H1 (cell line): Measurements from ENCODE around the gene SENP1. TPM values are rescaled to one million over a fixed set of nuclear protein-coding genes. Genes with fewer than 3 reads are reported as not detected.

Source experiments
- CTCF ChIA-PET: fragments of 300-600 bp; sonication (Branson Sonifier 250); formaldehyde crosslinking; loops from one replicate; lab custom pipeline; 2021; ENCODE audit not compliant: partially characterized antibody; lab: Charles Lee
- POLR2A ChIA-PET: fragments of 300-600 bp; sonication (Branson Sonifier 250); formaldehyde crosslinking; loops from one replicate; lab custom pipeline; 2021; ENCODE audit warnings: inconsistent platforms; ENCODE audit not compliant: partially characterized antibody; lab: Charles Lee
- DNase-seq, 2 experiments: peaks; one replicate each; pipeline versions ENCODE4 v3.0.0 to v3.0.0-alpha.2; 2010 to 2022; ENCODE audit warnings: low spot score in 2 of 2, low read depth in 1 of 2, mixed read lengths in 1 of 2
- FAIRE-seq: peaks from 2 replicates; lab custom pipeline; 2011; peaks lifted over from hg19 to GRCh38; lab: Jason Lieb, UNC
- H2AFZ ChIP-seq: 2 replicates; pipeline ENCODE4 v1.8.1; 2012; ENCODE audit warnings: low read length, inconsistent platforms
- H2AK5ac ChIP-seq: 2 replicates; pipeline ENCODE4 v1.6.1; 2013; ENCODE audit warnings: low read depth, low read length
- H2BK120ac ChIP-seq: replicated peaks from 2 replicates; pipeline ENCODE3; 2013; ENCODE audit warnings: low read depth, low read length, inconsistent platforms
- H2BK12ac ChIP-seq: 2 replicates; pipeline ENCODE4 v1.6.1; 2013; ENCODE audit warnings: low read depth, low read length
- H2BK15ac ChIP-seq: 2 replicates; pipeline ENCODE4 v1.6.1; 2013; ENCODE audit warnings: low read length
- H2BK20ac ChIP-seq: 2 replicates; pipeline ENCODE4 v1.6.1; 2013; ENCODE audit warnings: low read length
- H2BK5ac ChIP-seq: 2 replicates; pipeline ENCODE4 v1.6.1; 2013; ENCODE audit warnings: low read depth, low read length
- H3K14ac ChIP-seq: 2 replicates; pipeline ENCODE4 v1.6.1; 2013; ENCODE audit warnings: inconsistent platforms; ENCODE audit not compliant: insufficient read length
- H3K18ac ChIP-seq: 2 replicates; pipeline ENCODE4 v1.6.1; 2013; ENCODE audit warnings: low read length; ENCODE audit errors: extremely low read depth
- H3K23ac ChIP-seq: 2 replicates; pipeline ENCODE4 v1.6.1; 2013; ENCODE audit warnings: inconsistent platforms; ENCODE audit not compliant: insufficient read length
- H3K23me2 ChIP-seq: 2 replicates; pipeline ENCODE4 v1.6.1; 2013; ENCODE audit warnings: low read depth, low read length
- H3K27ac ChIP-seq: 2 replicates; pipeline ENCODE4 v1.6.1; 2011; ENCODE audit warnings: low read depth, low read length, inconsistent platforms
- H3K27me3 ChIP-seq, 4 experiments: replicated peaks in 1 of 4; 1 replicate in 1 of 4; 2 replicates in 3 of 4; pipeline versions ENCODE4 v1.6.1 to v1.8.1; 2011 to 2013; ENCODE audit warnings: low read length in 3 of 4, mild to moderate bottlenecking in 3 of 4, inconsistent platforms in 2 of 4, mixed read lengths in 2 of 4, moderate library complexity in 1 of 4; ENCODE audit not compliant: control insufficient read depth in 3 of 4, insufficient read depth in 3 of 4; ENCODE audit errors: extremely low read depth in 1 of 4
- H3K36me3 ChIP-seq, 4 experiments: 2 replicates each; pipeline versions ENCODE4 v1.6.1 to v1.8.1; 2011 to 2013; ENCODE audit warnings: mild to moderate bottlenecking in 4 of 4, low read length in 3 of 4, moderate library complexity in 2 of 4, control low read depth in 1 of 4, inconsistent platforms in 1 of 4; ENCODE audit not compliant: insufficient read depth in 4 of 4, control insufficient read depth in 2 of 4
- H3K4ac ChIP-seq: replicated peaks from 2 replicates; pipeline ENCODE3; 2013; ENCODE audit warnings: low read length, low read depth, mixed read lengths, inconsistent platforms; ENCODE audit not compliant: insufficient read length
- H3K4me1 ChIP-seq, 4 experiments: replicated peaks in 1 of 4; 1 replicate in 1 of 4; 2 replicates in 3 of 4; pipeline versions ENCODE4 v1.6.1 to v1.8.1; 2011 to 2013; ENCODE audit warnings: low read length in 3 of 4, inconsistent platforms in 2 of 4, mixed read lengths in 1 of 4; ENCODE audit not compliant: insufficient read depth in 4 of 4, control insufficient read depth in 3 of 4
- H3K4me2 ChIP-seq, 2 experiments: 2 replicates each; pipeline versions ENCODE4 v1.6.1 to v1.8.1; 2011 to 2013; ENCODE audit warnings: low read depth in 2 of 2, low read length in 2 of 2, control low read depth in 1 of 2, inconsistent platforms in 1 of 2, mild to moderate bottlenecking in 1 of 2; ENCODE audit not compliant: insufficient read depth in 1 of 2
- H3K4me3 ChIP-seq, 4 experiments: fragments of 200-600, 300-600 bp in 1 of 4; sonication (generic), shearing (Covaris generic), sonication (Bioruptor Twin) in 1 of 4; 2 replicates each; pipeline versions ENCODE4 v1.5.1 to v1.8.1; 2011 to 2016; ENCODE audit warnings: low read length in 4 of 4, low read depth in 3 of 4, control low read depth in 2 of 4, inconsistent platforms in 2 of 4, mild to moderate bottlenecking in 2 of 4, mixed read lengths in 1 of 4, moderate library complexity in 1 of 4; ENCODE audit not compliant: insufficient read depth in 2 of 4; ENCODE audit errors: extremely low read depth in 1 of 4
- H3K56ac ChIP-seq: replicated peaks from 2 replicates; pipeline ENCODE3; 2013; ENCODE audit warnings: low read depth, mild to moderate bottlenecking, mixed read lengths, low read length, inconsistent platforms; ENCODE audit not compliant: insufficient read length
- H3K79me1 ChIP-seq: 2 replicates; pipeline ENCODE4 v1.6.1; 2013; ENCODE audit warnings: low read depth, low read length, control low read depth
- H3K79me2 ChIP-seq, 2 experiments: 2 replicates each; pipeline versions ENCODE4 v1.6.1 to v1.8.1; 2012 to 2013; ENCODE audit warnings: low read length in 2 of 2, mild to moderate bottlenecking in 2 of 2, inconsistent platforms in 1 of 2; ENCODE audit not compliant: insufficient read depth in 2 of 2, control insufficient read depth in 1 of 2
- H3K9ac ChIP-seq, 4 experiments: replicated peaks in 1 of 4; 1 replicate in 1 of 4; 2 replicates in 3 of 4; pipeline versions ENCODE4 v1.6.1 to v1.8.1; 2011 to 2013; ENCODE audit warnings: low read depth in 3 of 4, low read length in 3 of 4, control low read depth in 2 of 4, mild to moderate bottlenecking in 2 of 4, moderate library complexity in 2 of 4, inconsistent platforms in 1 of 4; ENCODE audit errors: extremely low read depth in 1 of 4
- H3K9me3 ChIP-seq, 2 experiments: 2 replicates each; pipeline versions ENCODE4 v1.6.1 to v1.8.1; 2012 to 2013; ENCODE audit warnings: mild to moderate bottlenecking in 2 of 2, moderate library complexity in 2 of 2, control low read depth in 1 of 2, inconsistent platforms in 1 of 2, low read depth in 1 of 2, low read length in 1 of 2, mixed read lengths in 1 of 2; ENCODE audit not compliant: insufficient read depth in 2 of 2
- H4K20me1 ChIP-seq, 2 experiments: replicated peaks in 1 of 2; 2 replicates each; pipeline versions ENCODE3 to v1.8.1; 2011 to 2013; ENCODE audit warnings: inconsistent platforms in 2 of 2, low read length in 2 of 2, mild to moderate bottlenecking in 1 of 2; ENCODE audit not compliant: insufficient read depth in 2 of 2, control insufficient read depth in 1 of 2
- H4K5ac ChIP-seq: 2 replicates; pipeline ENCODE4 v1.6.1; 2013; ENCODE audit warnings: low read length, low read depth, mixed read lengths, inconsistent platforms; ENCODE audit not compliant: insufficient read length
- H4K8ac ChIP-seq: 2 replicates; pipeline ENCODE4 v1.8.0; 2013; ENCODE audit warnings: mild to moderate bottlenecking, moderate library complexity, low read length, inconsistent platforms; ENCODE audit not compliant: insufficient read depth; ENCODE audit errors: extremely low read depth
- H4K91ac ChIP-seq: replicated peaks from 2 replicates; pipeline ENCODE3; 2013; ENCODE audit warnings: low read length, mixed read lengths, inconsistent platforms; ENCODE audit not compliant: insufficient read length
- ASH2L ChIP-seq: fragments of 200-600, 300-600 bp; sonication (generic); IDR thresholded peaks from one replicate; pipeline ENCODE4 v1.7.1; 2017; ENCODE audit warnings: low read length
- CBX8 ChIP-seq: fragments of 300-800, 300-1000 bp; sonication (generic); IDR thresholded peaks from 2 replicates; pipeline ENCODE4 v1.7.1; 2016; ENCODE audit warnings: low read depth, low read length, borderline replicate concordance
- EP300 ChIP-seq, 2 experiments: IDR thresholded peaks; 1 replicate in 1 of 2; 2 replicates in 1 of 2; pipeline ENCODE4 v1.6.1; 2011 to 2012; ENCODE audit warnings: low read depth in 2 of 2, low read length in 2 of 2, mild to moderate bottlenecking in 2 of 2, borderline replicate concordance in 1 of 2, inconsistent platforms in 1 of 2, moderate library complexity in 1 of 2
- EZH2 ChIP-seq: fragments of 200-600 bp; sonication (generic); IDR thresholded peaks from 2 replicates; pipeline ENCODE4 v1.7.1; 2012; ENCODE audit warnings: low read depth, mild to moderate bottlenecking, moderate library complexity, low read length, inconsistent platforms; ENCODE audit not compliant: severe bottlenecking
- JUN ChIP-seq: IDR thresholded peaks from 2 replicates; pipeline ENCODE4 v1.6.1; 2011; ENCODE audit warnings: low read depth, mild to moderate bottlenecking, improper control_type of control experiment, low read length
- KDM4A ChIP-seq: IDR thresholded peaks from one replicate; pipeline ENCODE4 v1.7.1; 2012; ENCODE audit warnings: low read depth, mild to moderate bottlenecking, moderate library complexity, low read length, inconsistent platforms; ENCODE audit not compliant: severe bottlenecking
- POLR2A ChIP-seq, 2 experiments: IDR thresholded peaks; 1 replicate in 1 of 2; 2 replicates in 1 of 2; pipeline ENCODE4 v1.6.1; 2011; ENCODE audit warnings: low read depth in 2 of 2, low read length in 2 of 2, mild to moderate bottlenecking in 2 of 2; ENCODE audit errors: control extremely low read depth in 1 of 2
- RBBP5 ChIP-seq: IDR thresholded peaks from 2 replicates; pipeline ENCODE4 v1.7.1; 2012; ENCODE audit warnings: low read depth, mild to moderate bottlenecking, inconsistent platforms, low read length, moderate library complexity, borderline replicate concordance
- SAP30 ChIP-seq: fragments of 300-600 bp; sonication (generic); IDR thresholded peaks from 2 replicates; pipeline ENCODE4 v1.7.1; 2012; ENCODE audit warnings: low read length, moderate library complexity, mild to moderate bottlenecking, inconsistent platforms; ENCODE audit not compliant: insufficient read depth, insufficient replicate concordance
- WGBS, 2 experiments: shearing (Covaris generic) in 1 of 2; methylation state at CpG; one replicate each; pipeline versions ENCODE4 v1.1.6 to v1.1.7; 2013 to 2015; ENCODE audit warnings: low lambda C conversion rate in 2 of 2, mixed read lengths in 2 of 2, inconsistent platforms in 1 of 2, low coverage in 1 of 2, missing lambda C conversion rate in 1 of 2; ENCODE audit not compliant: insufficient replicate concordance in 2 of 2, insufficient coverage in 1 of 2, insufficient read length in 1 of 2; ENCODE audit errors: extremely low coverage in 1 of 2, missing lambda C conversion rate in 1 of 2; 5-methylcytosine and 5-hydroxymethylcytosine counted together
- polyA plus RNA-seq, 7 experiments: library from polyadenylated mRNA; depleted of rRNA in 3 of 7; stranded (reverse) in 5 of 7; unstranded in 2 of 7; fragments of >200 nt in 5 of 7; fragments of 200-250 nt in 2 of 7; gene quantifications; 1 replicate in 5 of 7; 2 replicates in 1 of 7; 4 replicates in 1 of 7; pipeline versions ENCODE4 v1.2.1 to v1.2.3, GENCODE V29; 2011 to 2013; ENCODE audit warnings: missing spikeins in 2 of 7, mixed read lengths in 2 of 7
- total RNA-seq: library from RNA; stranded (reverse); fragmentation: NEBNext Ultra II Directional; extraction: Animal tissue kit (Norgen Biotek cat#: 25700); gene quantifications from 2 replicates; pipeline ENCODE4 v1.2.1, GENCODE V29; 2021
- TF ChIP-seq, protein P1 (sequence below): IDR thresholded peaks from 2 replicates; pipeline ENCODE4 v1.6.1; 2012; ENCODE audit warnings: inconsistent platforms

The SENP1 gene
- total and polyA plus RNA-seq, 2 of the 8 experiments (the other 6 are each of a cell fraction or from before 2014, with no cell fraction given), result 14.2 to 31.5 TPM

DNA sequence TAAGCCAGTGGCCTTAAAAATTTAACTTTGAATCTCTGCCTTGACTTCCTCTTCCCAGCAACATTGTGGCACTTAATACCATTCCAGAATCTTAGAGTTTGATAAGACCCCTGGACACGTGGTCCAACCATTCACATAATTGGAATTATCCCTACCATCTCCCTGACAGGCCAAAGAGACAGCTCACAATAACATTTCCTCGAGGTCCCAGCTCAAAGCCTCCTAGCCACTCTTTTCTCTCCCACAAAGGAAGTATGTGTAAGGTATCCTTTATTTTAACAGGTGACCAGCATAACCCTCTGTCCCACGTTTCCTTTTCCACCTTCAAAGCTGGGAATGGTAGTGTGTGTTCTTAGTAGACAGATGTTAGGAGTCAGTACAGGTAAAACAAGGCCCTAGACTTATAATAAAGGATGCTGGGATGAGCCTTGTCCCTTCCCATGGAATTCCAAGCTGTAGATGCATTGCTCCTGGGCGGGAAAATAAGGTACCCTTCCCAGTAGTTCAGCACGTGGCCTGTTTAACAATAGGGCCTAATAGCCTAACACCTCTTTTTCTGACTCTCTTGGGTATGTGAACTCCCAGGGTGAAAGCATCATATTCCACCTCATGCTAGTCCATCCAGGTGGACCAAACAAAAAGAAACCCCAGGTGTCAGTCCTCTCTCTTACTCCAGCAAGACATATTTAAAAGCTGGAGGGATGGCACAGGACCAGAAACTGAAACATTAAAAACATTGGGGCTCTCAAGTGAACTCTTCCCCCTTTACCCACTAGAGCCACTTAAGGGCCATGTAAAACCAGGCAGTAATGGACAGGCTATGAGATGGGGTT is 64.1 kb downstream of the SENP1 start:
- POLR2A ChIA-PET, result interaction anchor here (0.6 to 1.6 kb wide), 7 partner anchors 10 to 137 kb away, joined by 3 to 7 read pairs (median 3); partner anchors contain the start of genes SENP1 and VDR
- no peaks in the 10 kb centered on the region for H3K79me2 ChIP-seq
- no peak overlapping the region for H3K4me3 ChIP-seq
- H2BK120ac ChIP-seq, result no peak overlapping the region
- no peak overlapping the region for H4K91ac ChIP-seq
- H3K23ac ChIP-seq, result no peak overlapping the region
- no peak overlapping the region for H3K4ac ChIP-seq
- H2BK15ac ChIP-seq, result no peak overlapping the region
- no peaks in the 10 kb centered on the region for H4K20me1 ChIP-seq
- no peak overlapping the region for H3K18ac ChIP-seq
- H3K27me3 ChIP-seq, result peaks cover 0 to 3% (median under 1%) of the 10 kb centered on the region in 4 experiments; a peak in 2 of 7 replicates
- H3K4me2 ChIP-seq, result no peak overlapping the region
- no peak overlapping the region for H2BK12ac ChIP-seq
- FAIRE-seq, result no peak
- no peak overlapping the region for H4K5ac ChIP-seq
- H3K79me1 ChIP-seq, result no peaks in the 10 kb centered on the region
- H3K36me3 ChIP-seq, result peaks cover 14 to 28% (median 20%) of the 10 kb centered on the region in 4 experiments
- no peak overlapping the region for H3K14ac ChIP-seq
- WGBS, 2 experiments, result 82% methylated on average over 5 of the region's 5 CpGs; no CpG with 5 or more reads in 1 of the 2 experiments
- H3K56ac ChIP-seq, result no peak overlapping the region
- H2AK5ac ChIP-seq, result no peak overlapping the region
- no peak overlapping the region for H3K27ac ChIP-seq
- H3K23me2 ChIP-seq, result peaks cover 2% of the 10 kb centered on the region; the same call in 1 of the 2 replicates
- H2BK5ac ChIP-seq, result no peak overlapping the region
- H4K8ac ChIP-seq, result no peak overlapping the region
- H2BK20ac ChIP-seq, result no peak overlapping the region
- no peak overlapping the region for H2AFZ ChIP-seq
- CTCF ChIA-PET, result interaction anchor here (0.7 to 1.5 kb wide), 4 partner anchors 11 to 283 kb away, joined by 3 to 4 read pairs (median 3); partner anchors contain the start of gene RAPGEF3
- H3K9me3 ChIP-seq, result no peaks in the 10 kb centered on the region
- H3K9ac ChIP-seq, result no peak overlapping the region
- no peak for DNase-seq
- H3K4me1 ChIP-seq, result peaks cover 9 to 14% (median 9%) of the 10 kb centered on the region in 4 experiments
- TF ChIP-seq CBX8 (no peak), EP300 (IDR thresholded peaks at IDR 0.05; ENCODE audit: borderline replicate concordance in 1 of 2, low read depth in 2 of 2, low read length in 2 of 2) (no peak), POLR2A (IDR thresholded peaks at IDR 0.05; ENCODE audit: control extremely low read depth in 1 of 2, low read depth in 2 of 2, low read length in 2 of 2) (no peak), SAP30 (no peak), RBBP5 (no peak), JUN (no peak), KDM4A (no peak), ASH2L (no peak), EZH2 (no peak)
- TF ChIP-seq, protein P1, sequence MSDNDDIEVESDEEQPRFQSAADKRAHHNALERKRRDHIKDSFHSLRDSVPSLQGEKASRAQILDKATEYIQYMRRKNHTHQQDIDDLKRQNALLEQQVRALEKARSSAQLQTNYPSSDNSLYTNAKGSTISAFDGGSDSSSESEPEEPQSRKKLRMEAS, result peak; percentile 51; the same call in 1 of the 2 replicates
